GM03348 (cell line): Measurements from ENCODE around the gene AFAP1L1.

Experiments used
- DNase-seq: peaks from one replicate; pipeline ENCODE4 v3.0.0; 2012; ENCODE audit warnings: low spot score

The AFAP1L1 gene

GRCh38 chr5:149284501-149284900 is 12.8 kb downstream of the AFAP1L1 start:
- peak; percentile 68 for DNase-seq

GRCh38 chr5:149285153-149285552 is 13.5 kb downstream of the AFAP1L1 start:
- DNase-seq = no peak

GRCh38 chr5:149288436-149288835 is 16.8 kb downstream of the AFAP1L1 start:
- no peak for DNase-seq

- DNase-seq = no peak
These were observed 17.6 kb downstream of the AFAP1L1 start for GRCh38 chr5:149289301-149289700.

DNA sequence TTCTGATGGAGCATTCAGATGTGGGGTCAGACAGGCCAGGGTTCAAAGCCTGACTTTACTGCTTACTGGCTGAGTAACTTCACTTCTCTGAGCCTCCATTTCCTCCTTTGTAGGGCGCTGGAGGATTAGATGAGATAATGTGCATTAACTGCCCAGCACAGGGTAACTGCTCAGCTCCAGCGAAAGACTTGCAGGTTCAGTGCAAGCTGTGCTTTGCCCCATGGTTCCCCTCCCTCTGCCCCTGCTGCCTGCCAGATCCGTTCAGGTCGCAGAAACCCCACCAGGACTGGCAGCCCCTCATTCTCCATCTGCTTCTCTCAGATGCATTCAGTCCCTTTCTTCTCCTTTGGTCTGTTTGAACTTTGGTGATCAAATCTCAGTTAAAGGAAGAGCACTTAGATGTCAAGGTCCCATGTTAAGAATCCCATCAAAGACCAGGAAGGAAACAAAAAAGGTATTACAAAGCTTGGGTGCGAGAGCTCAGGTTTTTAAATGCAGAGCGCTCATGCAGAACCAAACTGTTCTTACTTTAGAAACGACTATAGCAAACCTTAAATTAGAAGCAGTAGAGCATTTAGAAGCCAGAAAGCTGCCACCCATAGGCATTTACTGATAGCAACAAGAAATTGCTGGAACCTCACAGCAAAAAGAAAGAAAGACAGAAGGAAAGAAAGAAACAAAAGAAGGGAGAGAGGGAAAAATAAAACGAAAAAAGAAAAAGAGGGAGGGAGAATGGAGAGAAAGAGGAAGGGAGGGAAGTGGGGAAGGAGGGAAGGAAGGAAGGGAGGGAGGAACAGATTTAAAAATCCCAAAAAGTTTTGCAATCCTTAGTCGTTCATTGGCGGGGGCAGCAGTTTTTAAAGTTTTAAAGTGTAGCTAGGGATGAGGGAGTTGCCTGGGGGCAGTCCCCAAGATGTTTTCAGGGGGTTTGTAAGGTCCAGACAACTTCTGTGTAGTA is 23.5 kb downstream of the AFAP1L1 start:
- no peak for DNase-seq

- DNase-seq = no peak
These were observed 25.8 kb downstream of the AFAP1L1 start for GRCh38 chr5:149297340-149298025.

GRCh38 chr5:149298163-149298562 is 26.5 kb downstream of the AFAP1L1 start:
- DNase-seq = no peak

GRCh38 chr5:149298842-149299404 is 27.3 kb downstream of the AFAP1L1 start:
- DNase-seq = no peak

DNA sequence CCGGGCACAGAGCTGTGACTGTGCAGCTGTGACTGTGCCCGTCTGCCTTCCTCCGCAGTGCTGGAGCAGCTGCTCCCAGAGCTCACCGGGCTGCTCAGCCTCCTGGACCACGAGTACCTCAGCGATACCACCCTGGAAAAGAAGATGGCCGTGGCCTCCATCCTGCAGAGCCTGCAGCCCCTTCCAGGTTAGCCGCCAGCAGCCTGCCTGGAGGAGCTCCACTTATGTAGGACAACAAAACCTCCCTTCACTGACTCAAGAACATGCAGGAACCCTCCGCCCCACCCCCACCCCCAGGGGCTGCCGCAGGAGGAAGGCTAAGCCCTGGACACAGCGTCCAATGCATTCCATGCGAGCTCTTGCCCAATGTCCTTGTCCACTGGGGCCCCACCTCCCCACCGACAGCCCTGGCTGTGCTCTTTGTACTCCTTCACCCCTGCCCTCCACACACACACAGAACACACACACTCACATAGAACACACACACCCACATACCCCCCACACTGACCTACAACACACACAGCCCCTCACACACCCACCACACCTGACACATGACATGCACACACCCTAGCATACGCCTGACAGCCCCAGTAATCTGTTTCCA is 27.9 kb downstream of the AFAP1L1 start:
- DNase-seq = no peak

DNA sequence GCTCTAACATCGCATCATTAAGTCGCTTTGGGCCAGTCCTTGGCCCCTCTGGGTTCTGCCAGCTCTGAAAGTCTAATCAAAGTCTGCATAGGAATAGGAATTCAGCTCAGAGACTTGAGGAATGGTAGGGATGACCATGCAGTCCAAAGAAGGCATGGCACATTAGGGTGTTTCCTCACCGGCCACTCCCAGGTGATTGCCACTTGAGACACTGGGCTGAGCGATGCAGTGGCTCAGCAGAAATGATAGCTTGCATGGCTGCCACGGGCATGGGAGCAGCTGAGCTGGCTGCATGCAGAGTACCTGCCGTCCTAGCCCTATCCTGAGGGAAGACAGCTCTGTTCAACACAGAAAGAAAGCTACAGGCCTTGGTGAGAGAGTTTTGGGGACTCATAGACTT is 28.8 kb downstream of the AFAP1L1 start:
- DNase-seq = no peak

DNA sequence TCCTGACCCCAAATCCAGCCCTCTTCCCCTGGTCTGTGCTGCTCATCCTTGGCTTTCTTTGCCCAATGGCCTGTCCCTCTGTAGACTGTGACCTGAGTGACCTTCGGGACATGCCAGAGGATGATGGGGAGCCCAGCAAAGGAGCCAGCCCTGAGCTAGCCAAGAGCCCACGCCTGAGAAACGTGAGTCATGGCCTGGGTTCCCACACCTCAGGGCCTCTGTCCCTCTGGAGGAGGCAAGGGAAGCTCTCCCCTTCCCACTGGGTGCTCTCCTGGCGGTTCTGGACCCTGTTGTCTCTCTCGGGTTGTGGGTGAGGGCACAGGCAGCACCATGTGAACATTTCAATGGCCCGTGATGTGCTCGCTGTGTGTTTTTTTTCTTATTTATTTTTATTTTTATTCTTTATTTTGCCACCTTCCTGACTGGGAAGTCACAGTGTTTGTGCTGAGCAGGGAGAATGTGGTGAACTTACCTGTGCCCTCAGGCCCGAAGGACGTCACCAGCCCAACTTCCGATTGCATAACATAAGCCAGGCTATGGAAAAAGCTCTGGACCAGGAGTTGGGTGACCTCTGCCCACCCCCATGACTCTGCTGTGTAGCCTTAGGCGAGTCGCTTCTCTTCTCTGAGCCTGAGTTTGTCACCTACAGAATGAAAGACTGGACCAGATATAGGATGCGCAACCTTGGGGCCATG is 29.5 kb downstream of the AFAP1L1 start:
- no peak for DNase-seq

GRCh38 chr5:149301744-149302380 is 30.2 kb downstream of the AFAP1L1 start:
- peak; percentile 62 for DNase-seq

- DNase-seq = no peak
These were observed 31.0 kb downstream of the AFAP1L1 start for GRCh38 chr5:149302641-149303040.

GRCh38 chr5:149303210-149303609 is 31.6 kb downstream of the AFAP1L1 start:
- no peak for DNase-seq

- no peak for DNase-seq
These were observed 32.8 kb downstream of the AFAP1L1 start for GRCh38 chr5:149304195-149305078.

- no peak for DNase-seq
These were observed 37.7 kb downstream of the AFAP1L1 start for GRCh38 chr5:149309354-149309753.

GRCh38 chr5:149310488-149310887 is 38.8 kb downstream of the AFAP1L1 start:
- DNase-seq = no peak

- DNase-seq = peak; percentile 38
These were observed 39.4 kb downstream of the AFAP1L1 start for GRCh38 chr5:149310947-149311658.

DNA sequence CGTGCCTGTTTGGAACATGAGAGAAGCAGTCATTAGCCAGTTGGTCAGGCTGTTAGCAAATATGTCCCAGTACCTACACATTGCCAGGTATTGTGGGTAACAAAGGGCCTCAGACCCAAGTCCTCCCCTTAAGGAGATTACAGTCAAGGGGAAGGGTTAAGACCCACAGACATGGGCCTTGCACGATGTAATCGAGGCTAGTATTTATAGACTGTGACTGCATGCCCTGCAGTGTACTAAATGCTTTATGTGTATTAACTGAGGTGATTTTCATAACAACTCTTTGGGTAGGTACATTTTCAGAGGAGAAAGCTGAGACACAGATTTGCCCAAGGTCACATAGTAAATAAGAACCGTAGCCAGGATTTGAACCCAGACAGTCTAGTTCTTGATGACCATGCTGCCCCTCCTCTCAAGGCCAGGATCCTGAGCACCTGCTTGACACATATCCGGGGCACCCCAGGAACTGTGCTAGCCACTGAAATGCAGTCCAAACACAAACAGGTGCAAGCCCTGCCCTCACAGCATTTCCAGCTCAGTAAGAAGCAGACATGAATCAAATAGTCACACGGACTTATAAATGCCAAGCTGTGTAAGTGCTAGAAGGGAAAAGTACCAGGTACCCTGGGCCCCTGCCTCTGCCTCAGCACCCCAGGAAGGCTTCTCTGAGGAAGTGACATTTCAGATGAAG is 41.6 kb downstream of the AFAP1L1 start:
- no peak for DNase-seq
